Fibroblast of lung (primary cell): ENCODE measurements around the gene MYO1G.

ENCODE experiments used
- CTCF ChIP-seq, 2 donors: IDR thresholded peaks in 1 of 2; conservative IDR thresholded peaks in 1 of 2; 1 replicate in 1 of 2; 2 replicates in 1 of 2; pipeline ENCODE4 v1.5.1; 2011 to 2012; ENCODE audit warnings: low read length in 2 of 2, control low read depth in 1 of 2, inconsistent platforms in 1 of 2, low read depth in 1 of 2, mild to moderate bottlenecking in 1 of 2
- EZH2 ChIP-seq: IDR thresholded peaks from 2 replicates; pipeline ENCODE4 v1.5.1; 2012; ENCODE audit warnings: low read length, control low read depth, mild to moderate bottlenecking; ENCODE audit errors: missing control alignments

DNA sequence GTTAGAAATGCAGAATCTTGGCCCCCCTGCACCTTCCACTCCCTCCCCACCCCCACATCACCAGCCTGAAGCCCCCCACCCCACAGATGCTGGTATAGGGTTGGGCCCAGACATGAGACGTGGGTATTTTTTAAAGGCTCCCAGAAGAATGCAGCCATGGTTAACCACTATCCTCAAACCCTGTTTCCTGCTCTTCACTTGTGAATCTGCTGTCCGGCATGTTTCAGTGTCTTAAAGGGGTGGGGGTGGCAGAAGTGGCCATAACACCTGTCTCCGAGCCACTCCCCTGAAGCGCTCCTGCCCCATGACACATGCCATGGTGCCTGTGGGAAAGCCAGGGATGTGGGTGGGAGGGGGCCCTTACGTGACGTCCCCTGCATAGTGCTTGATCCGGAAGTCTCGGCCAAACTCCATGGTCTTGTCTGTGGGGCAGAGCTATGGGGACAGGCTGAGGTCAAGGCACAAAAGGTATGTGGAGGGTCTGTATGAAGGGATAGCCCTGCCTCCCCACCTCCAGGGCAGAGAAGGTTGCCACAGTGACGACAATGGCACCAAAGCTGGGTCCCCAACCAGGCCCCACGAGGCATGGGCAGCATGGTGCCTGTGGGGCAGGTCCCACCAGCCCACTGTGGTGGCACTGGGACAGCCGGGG is 9.6 kb downstream of the MYO1G start:
- no peak for TF ChIP-seq CTCF (conservative IDR thresholded peaks at IDR 0.05 in 1 of 2, IDR thresholded peaks at IDR 0.05 in 1 of 2; ENCODE audit: low read depth in 1 of 2, low read length in 2 of 2)
- TF ChIP-seq EZH2, result no peak
